ENCODE results near the gene GCLM.
"Not testable (repeated sequence)": the region's sequence is repeated elsewhere in the genome, so short reads cannot be mapped to it uniquely, and the experiment has no call there.

GCLM gene

GRCh38 chr1:93888900-93889299, 20.3 kb downstream of the GCLM start:
- no peak for FAIRE-seq

- no peak for FAIRE-seq
Observed at GRCh38 chr1:93882269-93882668, 27.0 kb downstream of the GCLM start.

GRCh38 chr1:93880731-93881130, 28.5 kb downstream of the GCLM start:
- FAIRE-seq = no peak

- no peak for FAIRE-seq
Observed at GRCh38 chr1:93878889-93879586, 30.2 kb downstream of the GCLM start, which contains the start of gene DNTTIP2. TSS of gene DNTTIP2 (minus strand) at chr1:93879206. CDS start at chr1:93879148, 58 bp downstream.

- no peak for FAIRE-seq
Observed at GRCh38 chr1:93878501-93878888, 30.7 kb downstream of the GCLM start.

- no peak for FAIRE-seq
Observed at GRCh38 chr1:93877529-93877928, 31.7 kb downstream of the GCLM start.

GRCh38 chr1:93876244-93876643, 33.0 kb downstream of the GCLM start:
- no peak for FAIRE-seq

GRCh38 chr1:93874025-93874651, 35.1 kb downstream of the GCLM start:
- no peak for FAIRE-seq

- no peak for FAIRE-seq
Observed at GRCh38 chr1:93871366-93871765, 37.9 kb downstream of the GCLM start.

GRCh38 chr1:93869653-93870052, 39.6 kb downstream of the GCLM start:
- no peak for FAIRE-seq

GRCh38 chr1:93868492-93868891, 40.7 kb downstream of the GCLM start:
- not testable (repeated sequence) for FAIRE-seq

GRCh38 chr1:93865253-93865652, 44.0 kb downstream of the GCLM start:
- no peak for FAIRE-seq

- FAIRE-seq = no peak
Observed at GRCh38 chr1:93864175-93864574, 45.1 kb downstream of the GCLM start.

GRCh38 chr1:93857653-93858052, 51.6 kb downstream of the GCLM start:
- FAIRE-seq = not testable (repeated sequence)

- not testable (repeated sequence) for FAIRE-seq
Observed at GRCh38 chr1:93855983-93856382, 53.2 kb downstream of the GCLM start.

- FAIRE-seq = peak; percentile 68
Observed at GRCh38 chr1:93853940-93854339, 55.3 kb downstream of the GCLM start.

- FAIRE-seq = peak; percentile 13
Observed at GRCh38 chr1:93851878-93852277, 57.4 kb downstream of the GCLM start.

- no peak for FAIRE-seq
Observed at GRCh38 chr1:93851327-93851712, 57.9 kb downstream of the GCLM start.

GRCh38 chr1:93850687-93851326, 58.4 kb downstream of the GCLM start:
- FAIRE-seq = not testable (repeated sequence)

GRCh38 chr1:93848350-93848883, 60.8 kb downstream of the GCLM start:
- no peak for FAIRE-seq

GRCh38 chr1:93847811-93848288, 61.4 kb downstream of the GCLM start:
- FAIRE-seq = no peak

GRCh38 chr1:93846992-93847810, 62.0 kb downstream of the GCLM start:
- FAIRE-seq = peak; percentile 41

Measured in islet of Langerhans (tissue), 1 donor.